HG02973 (cell line): ENCODE data around the gene TUBA3C.

ENCODE experiments used
- ATAC-seq: cut with Tn5 transposase; IDR thresholded peaks from one replicate; pipeline ENCODE4 v1.9.1; 2021; ENCODE audit warnings: moderate library complexity; ENCODE audit not compliant: unreplicated experiment

Gene TUBA3C

GRCh38 chr13:19169496-19169895 is 12.1 kb downstream of the TUBA3C start:
- ATAC-seq, result no peak

GRCh38 chr13:19161308-19161707 is 20.3 kb downstream of the TUBA3C start:
- no peak for ATAC-seq

- ATAC-seq, result no peak
These were observed 21.7 kb downstream of the TUBA3C start for GRCh38 chr13:19159761-19160420.

- ATAC-seq, result no peak
These were observed 22.4 kb downstream of the TUBA3C start for GRCh38 chr13:19159181-19159580.

GRCh38 chr13:19158526-19159174 is 23.0 kb downstream of the TUBA3C start:
- ATAC-seq, result no peak

GRCh38 chr13:19158006-19158405 is 23.6 kb downstream of the TUBA3C start:
- ATAC-seq, result no peak

GRCh38 chr13:19157461-19157860 is 24.2 kb downstream of the TUBA3C start:
- ATAC-seq, result no peak

- no peak for ATAC-seq
These were observed 25.4 kb downstream of the TUBA3C start for GRCh38 chr13:19156013-19156825.

- ATAC-seq, result no peak
These were observed 26.2 kb downstream of the TUBA3C start for GRCh38 chr13:19155321-19155861.

GRCh38 chr13:19154843-19155242 is 26.8 kb downstream of the TUBA3C start:
- no peak for ATAC-seq

- no peak for ATAC-seq
These were observed 27.7 kb downstream of the TUBA3C start for GRCh38 chr13:19153782-19154450.

- no peak for ATAC-seq
These were observed 29.2 kb downstream of the TUBA3C start for GRCh38 chr13:19152403-19152802.

GRCh38 chr13:19151581-19152263 is 29.9 kb downstream of the TUBA3C start:
- no peak for ATAC-seq

GRCh38 chr13:19150712-19151228 is 30.9 kb downstream of the TUBA3C start:
- ATAC-seq, result no peak

GRCh38 chr13:19150226-19150625 is 31.4 kb downstream of the TUBA3C start:
- no peak for ATAC-seq

GRCh38 chr13:19148561-19148960 is 33.1 kb downstream of the TUBA3C start:
- no peak for ATAC-seq
